GM13976 (cell line): ENCODE measurements around the gene POMGNT2.

ENCODE experiments used
- DNase-seq: peaks from one replicate; pipeline ENCODE4 v3.0.0; 2012; ENCODE audit warnings: low spot score
- CTCF ChIP-seq: IDR thresholded peaks from 2 replicates; pipeline ENCODE4 v1.5.1; 2012; ENCODE audit warnings: borderline replicate concordance, mild to moderate bottlenecking; ENCODE audit not compliant: insufficient read depth; ENCODE audit errors: extremely low read depth, missing control alignments, control extremely low read depth
- in situ Hi-C: fragments of 300-500 bp; cut with MboI; formaldehyde crosslinking; loops from one replicate; pipeline ENCODE4 v1.12.0; 2022; ENCODE audit warnings: low sequenced_read_pairs, mixed read lengths, inconsistent platforms; ENCODE audit not compliant: unreplicated experiment

The POMGNT2 gene

DNA sequence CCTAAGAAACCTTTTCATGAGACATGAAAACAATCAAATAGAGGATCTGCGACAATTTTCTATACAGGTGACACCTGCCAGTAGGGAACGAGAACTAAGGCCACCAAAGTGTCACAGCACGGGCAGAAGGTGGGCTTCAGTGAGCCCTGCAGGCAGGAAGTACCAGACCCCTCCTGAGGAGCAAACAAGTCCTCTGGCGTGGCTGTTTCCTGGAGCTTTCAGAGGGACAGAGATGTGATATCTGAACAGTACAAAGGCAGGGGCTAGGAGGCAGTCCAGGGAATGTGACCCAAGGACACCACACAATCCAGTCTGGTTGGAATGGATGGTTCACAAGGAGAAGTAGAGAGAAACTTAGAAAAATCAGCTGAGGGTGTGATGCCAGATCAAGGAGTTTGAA is 16.8 kb downstream of the POMGNT2 start:
- TF ChIP-seq CTCF, result no peak
- DNase-seq, result no peak
- in situ Hi-C loops, result no loop called here

- DNase-seq, result no peak
- no peak for TF ChIP-seq CTCF
- in situ Hi-C loops, result no loop called here
Measured at GRCh38 chr3:43087249-43087776, 18.6 kb downstream of the POMGNT2 start.

DNA sequence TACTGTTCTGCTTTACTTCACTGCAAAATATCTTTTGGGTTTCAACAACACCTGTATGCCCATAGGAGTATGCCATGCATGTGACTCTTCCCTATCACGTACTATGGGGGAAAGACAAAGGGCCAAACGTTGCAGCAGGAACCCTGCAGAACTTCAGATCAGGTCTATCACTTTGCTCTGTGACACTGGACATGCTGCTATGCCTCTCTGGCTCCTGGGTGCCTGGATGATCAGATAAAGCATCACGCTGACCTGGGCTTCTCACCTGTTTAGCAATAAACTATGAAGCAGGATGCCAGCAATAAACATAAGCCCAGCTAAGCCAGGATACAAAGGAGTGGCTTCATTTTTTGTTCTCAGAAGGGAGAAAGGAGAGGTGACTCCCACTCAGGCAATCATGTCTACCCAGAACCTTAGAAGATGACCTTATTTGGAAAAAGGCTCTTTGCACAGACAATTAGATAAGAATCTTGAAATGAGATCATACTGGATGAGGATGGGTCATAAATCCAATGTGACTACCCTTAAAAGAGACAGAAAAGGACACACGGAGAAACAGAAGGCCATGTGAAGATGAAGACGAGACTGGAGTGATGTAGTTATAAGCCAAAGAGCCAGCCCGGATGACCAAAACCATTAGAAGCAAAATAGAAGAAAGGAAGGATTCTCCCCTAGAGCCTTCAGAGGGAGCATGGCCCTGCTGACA is 19.3 kb downstream of the POMGNT2 start:
- no peak for DNase-seq
- no peak for TF ChIP-seq CTCF
- in situ Hi-C loops, result no loop called here

- in situ Hi-C loops, result no loop called here
- TF ChIP-seq CTCF, result no peak
- no peak for DNase-seq
Measured at GRCh38 chr3:43082457-43082856, 23.4 kb downstream of the POMGNT2 start.

- in situ Hi-C loops, result no loop called here
- no peak for DNase-seq
- TF ChIP-seq CTCF, result no peak
Measured at GRCh38 chr3:43081796-43082195, 24.1 kb downstream of the POMGNT2 start.

GRCh38 chr3:43080726-43081568 is 24.9 kb downstream of the POMGNT2 start:
- DNase-seq, result no peak
- in situ Hi-C loops, result no loop called here
- no peak for TF ChIP-seq CTCF
